Panc1 (cell line): ENCODE results near the gene OR6B2. TPM values are rescaled to one million over a fixed set of nuclear protein-coding genes. Genes with fewer than 3 reads are reported as not detected.

Experiments used
- ATAC-seq: fragments of 200-7000 bp; cut with Tn5 transposase; 2 replicates; pipeline ENCODE4 v1.9.1; 2020; ENCODE audit warnings: mild to moderate bottlenecking, moderate library complexity
- BruUV-seq: library from RNA; stranded (reverse); fragments of 400-500 nt; replicated peaks from 2 replicates; lab custom pipeline; 2021; lab: Mats Ljungman, UMichigan
- CTCF ChIA-PET: fragments of 300-600 bp; sonication (Branson Sonifier 250); formaldehyde crosslinking; loops from one replicate; lab custom pipeline; 2022; ENCODE audit warnings: antibody characterized with exemption; lab: Charles Lee
- POLR2A ChIA-PET: fragments of 300-600 bp; sonication (Branson Sonifier 250); formaldehyde crosslinking; loops from one replicate; lab custom pipeline; 2022; ENCODE audit warnings: antibody characterized with exemption; lab: Charles Lee
- DNase-seq: peaks from one replicate; pipeline ENCODE4 v3.0.0-alpha.2; 2010; ENCODE audit warnings: low read depth, low spot score
- H3K27ac ChIP-seq: 2 replicates; pipeline ENCODE4 v1.5.1; 2011; ENCODE audit warnings: mild to moderate bottlenecking, low read length, inconsistent platforms
- H3K27me3 ChIP-seq: fragments of 200-500 bp; sonication (Bioruptor generic); 2 replicates; pipeline ENCODE4 v1.6.0; 2014; ENCODE audit warnings: low read length, inconsistent platforms; ENCODE audit not compliant: control insufficient read depth, insufficient read depth
- H3K36me3 ChIP-seq: fragments of 200-500 bp; sonication (Bioruptor generic); 2 replicates; pipeline ENCODE4 v1.5.1; 2014; ENCODE audit warnings: inconsistent platforms, mild to moderate bottlenecking, low read length, moderate library complexity; ENCODE audit not compliant: control insufficient read depth, insufficient read depth
- H3K4me1 ChIP-seq: 2 replicates; pipeline ENCODE4 v1.5.1; 2011; ENCODE audit warnings: inconsistent platforms, mild to moderate bottlenecking, low read length, moderate library complexity; ENCODE audit not compliant: control insufficient read depth, insufficient read depth
- H3K4me3 ChIP-seq, 2 experiments: 2 replicates each; pipeline ENCODE4 v1.5.1; 2011 to 2012; ENCODE audit warnings: low read depth in 2 of 2, low read length in 2 of 2, mild to moderate bottlenecking in 2 of 2, inconsistent platforms in 1 of 2, moderate library complexity in 1 of 2
- H3K9me3 ChIP-seq: fragments of 200-500 bp; sonication (Bioruptor generic); 2 replicates; pipeline ENCODE4 v1.5.1; 2014; ENCODE audit warnings: low read depth, mild to moderate bottlenecking, inconsistent platforms, low read length, moderate library complexity; ENCODE audit not compliant: control insufficient read depth, insufficient read depth
- POLR2AphosphoS5 ChIP-seq: IDR thresholded peaks from 2 replicates; pipeline ENCODE4 v1.6.1; 2012; ENCODE audit warnings: mild to moderate bottlenecking, low read depth, low read length, moderate library complexity
- SIN3A ChIP-seq: IDR thresholded peaks from 2 replicates; pipeline ENCODE4 v1.6.1; 2012; ENCODE audit warnings: low read depth, mild to moderate bottlenecking, low read length, moderate library complexity, borderline replicate concordance; ENCODE audit not compliant: insufficient read depth
- TCF7L2 ChIP-seq: IDR thresholded peaks from 2 replicates; pipeline ENCODE4 v1.6.1; 2011; ENCODE audit warnings: mild to moderate bottlenecking, low read depth, low read length, inconsistent platforms
- in situ Hi-C: cut with HindIII; loops from 2 replicates; pipeline ENCODE4 v1.10.0; 2016; ENCODE audit warnings: low sequenced_read_pairs, low pct_unique_long_range_greater_than_20kb
- intact Hi-C: fragments of 100-400 bp; cut with micrococcal nuclease; formaldehyde crosslinking; loops from one replicate; pipeline ENCODE4 v1.10.0; 2022; ENCODE audit not compliant: unreplicated experiment
- total RNA-seq: library from RNA; stranded (reverse); gene quantifications from one replicate; pipeline ENCODE4 v1.2.1, GENCODE V29; 2021; ENCODE audit not compliant: unreplicated experiment
- TF ChIP-seq, protein P1 (sequence below), 2 experiments: IDR thresholded peaks; 2 replicates each; pipeline ENCODE4 v1.6.1; 2011 to 2012; ENCODE audit warnings: low read depth in 2 of 2, control low read depth in 1 of 2, low read length in 1 of 2, mild to moderate bottlenecking in 1 of 2, moderate library complexity in 1 of 2; ENCODE audit not compliant: insufficient read depth in 1 of 2
- TF ChIP-seq, protein P2 (sequence below): fragments of 450-650 bp; IDR thresholded peaks from 2 replicates; pipeline ENCODE4 v1.5.1; 2017; ENCODE audit warnings: mild to moderate bottlenecking

The OR6B2 gene
- total RNA-seq, 1 experiment from 2014 or later, result not detected

DNA sequence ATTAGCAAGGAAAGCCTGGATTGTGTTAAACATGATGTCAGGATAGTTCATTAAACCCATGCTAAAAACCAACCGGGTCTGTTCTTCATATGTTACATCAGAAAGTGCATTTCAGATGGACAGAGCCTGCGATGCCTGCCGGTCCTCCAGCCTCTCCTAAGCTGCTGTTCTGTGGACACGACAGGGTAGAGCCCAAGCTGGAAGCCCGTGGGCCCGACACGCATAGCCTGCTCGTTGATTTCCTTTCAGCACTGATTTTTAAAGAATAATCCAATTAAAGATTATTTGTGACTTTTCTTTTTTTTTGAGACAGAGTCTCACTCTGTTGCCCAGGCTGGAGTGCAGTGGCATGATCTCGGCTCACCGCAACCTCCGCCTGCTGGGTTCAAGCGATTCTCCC lies 22.3 kb upstream of the OR6B2 start:
- TF ChIP-seq SIN3A (no peak), POLR2AphosphoS5 (no peak), TCF7L2 (no peak)
- TF ChIP-seq, protein P1, sequence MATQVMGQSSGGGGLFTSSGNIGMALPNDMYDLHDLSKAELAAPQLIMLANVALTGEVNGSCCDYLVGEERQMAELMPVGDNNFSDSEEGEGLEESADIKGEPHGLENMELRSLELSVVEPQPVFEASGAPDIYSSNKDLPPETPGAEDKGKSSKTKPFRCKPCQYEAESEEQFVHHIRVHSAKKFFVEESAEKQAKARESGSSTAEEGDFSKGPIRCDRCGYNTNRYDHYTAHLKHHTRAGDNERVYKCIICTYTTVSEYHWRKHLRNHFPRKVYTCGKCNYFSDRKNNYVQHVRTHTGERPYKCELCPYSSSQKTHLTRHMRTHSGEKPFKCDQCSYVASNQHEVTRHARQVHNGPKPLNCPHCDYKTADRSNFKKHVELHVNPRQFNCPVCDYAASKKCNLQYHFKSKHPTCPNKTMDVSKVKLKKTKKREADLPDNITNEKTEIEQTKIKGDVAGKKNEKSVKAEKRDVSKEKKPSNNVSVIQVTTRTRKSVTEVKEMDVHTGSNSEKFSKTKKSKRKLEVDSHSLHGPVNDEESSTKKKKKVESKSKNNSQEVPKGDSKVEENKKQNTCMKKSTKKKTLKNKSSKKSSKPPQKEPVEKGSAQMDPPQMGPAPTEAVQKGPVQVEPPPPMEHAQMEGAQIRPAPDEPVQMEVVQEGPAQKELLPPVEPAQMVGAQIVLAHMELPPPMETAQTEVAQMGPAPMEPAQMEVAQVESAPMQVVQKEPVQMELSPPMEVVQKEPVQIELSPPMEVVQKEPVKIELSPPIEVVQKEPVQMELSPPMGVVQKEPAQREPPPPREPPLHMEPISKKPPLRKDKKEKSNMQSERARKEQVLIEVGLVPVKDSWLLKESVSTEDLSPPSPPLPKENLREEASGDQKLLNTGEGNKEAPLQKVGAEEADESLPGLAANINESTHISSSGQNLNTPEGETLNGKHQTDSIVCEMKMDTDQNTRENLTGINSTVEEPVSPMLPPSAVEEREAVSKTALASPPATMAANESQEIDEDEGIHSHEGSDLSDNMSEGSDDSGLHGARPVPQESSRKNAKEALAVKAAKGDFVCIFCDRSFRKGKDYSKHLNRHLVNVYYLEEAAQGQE (IDR thresholded peaks at IDR 0.05; ENCODE audit: insufficient read depth in 1 of 2, low read depth in 2 of 2, low read length in 1 of 2), result no peak
- TF ChIP-seq, protein P2, sequence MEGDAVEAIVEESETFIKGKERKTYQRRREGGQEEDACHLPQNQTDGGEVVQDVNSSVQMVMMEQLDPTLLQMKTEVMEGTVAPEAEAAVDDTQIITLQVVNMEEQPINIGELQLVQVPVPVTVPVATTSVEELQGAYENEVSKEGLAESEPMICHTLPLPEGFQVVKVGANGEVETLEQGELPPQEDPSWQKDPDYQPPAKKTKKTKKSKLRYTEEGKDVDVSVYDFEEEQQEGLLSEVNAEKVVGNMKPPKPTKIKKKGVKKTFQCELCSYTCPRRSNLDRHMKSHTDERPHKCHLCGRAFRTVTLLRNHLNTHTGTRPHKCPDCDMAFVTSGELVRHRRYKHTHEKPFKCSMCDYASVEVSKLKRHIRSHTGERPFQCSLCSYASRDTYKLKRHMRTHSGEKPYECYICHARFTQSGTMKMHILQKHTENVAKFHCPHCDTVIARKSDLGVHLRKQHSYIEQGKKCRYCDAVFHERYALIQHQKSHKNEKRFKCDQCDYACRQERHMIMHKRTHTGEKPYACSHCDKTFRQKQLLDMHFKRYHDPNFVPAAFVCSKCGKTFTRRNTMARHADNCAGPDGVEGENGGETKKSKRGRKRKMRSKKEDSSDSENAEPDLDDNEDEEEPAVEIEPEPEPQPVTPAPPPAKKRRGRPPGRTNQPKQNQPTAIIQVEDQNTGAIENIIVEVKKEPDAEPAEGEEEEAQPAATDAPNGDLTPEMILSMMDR, result no peak
- no peaks in the 10 kb centered on the region for H3K9me3 ChIP-seq
- no peak overlapping the region for H3K27ac ChIP-seq
- POLR2A ChIA-PET, result no interaction called here
- H3K36me3 ChIP-seq, result no peaks in the 10 kb centered on the region
- in situ Hi-C loops (no loop called here), intact Hi-C loops (no loop called here)
- CTCF ChIA-PET, result no interaction called here
- H3K4me3 ChIP-seq, result no peak overlapping the region
- ATAC-seq (no peak), DNase-seq (no peak)
- H3K4me1 ChIP-seq, result no peaks in the 10 kb centered on the region
- peaks cover 42% of the 10 kb centered on the region for H3K27me3 ChIP-seq
- BruUV-seq, result no TSS peak

GRCh38 chr2:240051697-240052096 lies 21.5 kb upstream of the OR6B2 start:
- intact Hi-C loops, result no loop called here
- no peaks in the 10 kb centered on the region for H3K9me3 ChIP-seq
- DNase-seq (no peak), ATAC-seq (no peak)
- TF ChIP-seq POLR2AphosphoS5, result no peak
- TF ChIP-seq, protein P2, result no peak
- TF ChIP-seq SIN3A, result no peak
- no peak for TF ChIP-seq TCF7L2
- TF ChIP-seq, protein P1 (IDR thresholded peaks at IDR 0.05; ENCODE audit: insufficient read depth in 1 of 2, low read depth in 2 of 2, low read length in 1 of 2), result no peak
- in situ Hi-C loops, result no loop called here
- H3K36me3 ChIP-seq, result no peaks in the 10 kb centered on the region
- H3K4me1 ChIP-seq, result no peaks in the 10 kb centered on the region
- H3K27me3 ChIP-seq, result peaks cover 44% of the 10 kb centered on the region
- H3K27ac ChIP-seq, result no peak overlapping the region
- ChIA-PET CTCF (interaction anchor here (1.2 kb wide), 1 partner anchor 9 kb away, joined by 3 read pairs; no protein-coding TSS in a partner anchor), POLR2A (interaction anchor here (0.6 kb wide), 1 partner anchor 52 kb away, joined by 3 read pairs; no protein-coding TSS in a partner anchor)
- BruUV-seq, result no TSS peak
- H3K4me3 ChIP-seq, result no peak overlapping the region
